ENCODE data around the gene SKIC8.

SKIC8 gene

DNA sequence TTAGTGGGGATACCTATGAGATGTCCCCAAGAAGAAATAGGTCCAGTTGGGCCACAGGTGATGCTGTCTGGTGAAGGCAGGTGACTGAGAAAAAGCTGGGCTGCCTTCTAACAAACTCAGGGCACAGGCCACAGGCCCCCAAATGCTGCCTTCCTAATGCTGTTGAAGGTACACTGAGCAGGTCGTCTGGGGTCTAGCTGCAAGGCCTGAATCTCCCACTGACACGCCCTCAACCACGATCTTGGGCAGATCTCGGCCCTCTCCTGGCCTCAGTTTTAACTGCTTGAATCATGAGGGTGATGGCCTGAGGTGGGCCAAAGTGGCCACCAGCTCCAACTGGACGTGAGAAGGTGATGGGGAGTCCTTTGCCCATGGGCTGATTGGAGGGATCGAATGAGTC, 62.9 kb downstream of the SKIC8 start:
- no peak for DNase-seq (ENCODE audit: low read depth)
- no peak overlapping the region for H3K4me3 ChIP-seq (ENCODE audit: low read depth, low read length)

DNA sequence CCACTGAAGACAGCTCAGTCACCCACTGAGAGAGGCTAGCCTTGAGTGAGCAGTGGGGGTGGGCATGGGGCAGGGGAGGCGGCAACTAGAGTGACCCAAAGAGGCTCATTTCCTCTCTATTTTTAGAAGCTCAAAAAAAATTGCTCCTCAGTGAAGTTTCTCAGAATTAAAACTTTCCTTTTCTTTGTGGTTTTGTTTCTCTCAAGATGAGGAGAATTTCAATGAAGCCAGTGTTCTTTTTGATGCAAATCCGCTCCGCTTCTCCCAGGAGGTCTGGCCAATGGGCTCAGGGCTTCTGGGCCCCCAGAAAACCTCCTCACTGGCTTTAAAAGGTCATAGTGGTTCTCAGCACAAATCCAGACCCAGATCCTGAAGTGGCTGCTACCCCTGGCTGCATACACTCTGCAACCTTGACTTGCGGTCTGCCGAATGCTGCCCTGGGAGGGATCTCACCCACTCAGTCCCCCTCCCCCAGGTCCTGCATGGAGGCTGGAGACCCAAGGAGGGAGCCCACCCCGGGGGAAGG, 64.8 kb downstream of the SKIC8 start, which contains the start of gene ACSBG1:
TSS of gene ACSBG1 (minus strand) at position 51 of the 526 bp plus-strand sequence. CDS start 64 bp downstream, outside the sequence.
- DNase-seq (ENCODE audit: low read depth) = no peak

DNA sequence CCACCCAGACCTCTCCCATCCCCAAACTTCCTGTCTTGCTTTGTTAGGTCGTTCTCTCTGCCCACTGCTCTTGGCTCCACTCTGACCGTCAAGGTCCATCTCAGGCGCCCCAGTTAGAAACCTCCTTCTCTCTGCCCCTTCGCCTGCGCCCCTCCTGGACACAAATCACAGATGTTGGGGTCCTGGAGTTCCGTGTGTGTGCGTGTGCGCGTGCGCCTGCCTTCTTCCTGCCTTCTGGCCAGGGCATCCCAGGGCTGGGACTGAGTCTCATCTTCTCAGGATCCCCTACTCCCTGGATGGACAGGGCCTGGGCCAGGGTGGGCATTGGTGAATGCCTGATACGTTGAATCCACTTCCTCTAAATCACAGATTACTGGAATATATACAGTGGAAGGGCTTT, 65.9 kb downstream of the SKIC8 start:
- no peak for DNase-seq (ENCODE audit: low read depth)
- no peak overlapping the region for H3K4me3 ChIP-seq (ENCODE audit: low read depth, low read length)

More for the DNA sequence above, 64.8 kb downstream of the SKIC8 start, which contains the start of gene ACSBG1:
- H3K4me3 ChIP-seq (ENCODE audit: low read depth, low read length) = no peak within 1 kb of the TSS

Data from skeletal muscle cell (primary cell).